Esophagus squamous epithelium (tissue), 5 donors: Measurements from ENCODE around the gene MSN. TPM values are rescaled to one million over a fixed set of nuclear protein-coding genes. Genes with fewer than 3 reads are reported as not detected.

Source experiments
- DNase-seq: peaks from one replicate; lab custom pipeline; 2025; lab: John Stamatoyannopoulos, UW
- H3K27ac ChIP-seq, 4 donors: fragments of 200-600 bp; sonication (generic); one replicate each; pipeline ENCODE4 v1.5.1; 2016 to 2019; ENCODE audit warnings: mild to moderate bottlenecking in 1 of 4
- H3K27me3 ChIP-seq, 4 donors: fragments of 200-600 bp; sonication (generic); 1 replicate in 3 of 4; 2 replicates in 1 of 4; pipeline versions ENCODE4 v1.5.1 to v1.6.0; 2017 to 2021; ENCODE audit warnings: antibody characterized with exemption in 1 of 4
- H3K36me3 ChIP-seq, 3 donors: fragments of 200-600 bp; sonication (generic); one replicate each; pipeline ENCODE4 v1.5.1; 2016 to 2019
- H3K4me1 ChIP-seq, 3 donors: fragments of 200-600 bp; sonication (generic); one replicate each; pipeline ENCODE4 v1.5.1; 2017 to 2019
- H3K4me3 ChIP-seq, 4 donors: fragments of 200-600 bp; sonication (generic); 1 replicate in 3 of 4; 2 replicates in 1 of 4; pipeline ENCODE4 v1.5.1; 2016 to 2019; ENCODE audit warnings: mild to moderate bottlenecking in 2 of 4, moderate library complexity in 1 of 4
- H3K9me3 ChIP-seq, 3 donors: fragments of 200-600 bp; sonication (generic); one replicate each; pipeline ENCODE4 v1.5.1; 2016 to 2019
- POLR2A ChIP-seq, 4 donors: fragments of 450-650 bp; IDR thresholded peaks; one replicate each; pipeline ENCODE4 v1.6.1; 2017; ENCODE audit warnings: antibody characterized with exemption in 4 of 4, mild to moderate bottlenecking in 4 of 4, moderate library complexity in 3 of 4
- WGBS, 2 donors: methylation state at CpG; one replicate each; pipeline ENCODE4 v1.1.5; 2018; 5-methylcytosine and 5-hydroxymethylcytosine counted together
- intact Hi-C: fragments of 100-400 bp; cut with DNase I; formaldehyde crosslinking; loops from one replicate; pipeline ENCODE4 v1.15.0; 2022
- total RNA-seq, 4 donors: library from RNA; depleted of rRNA; stranded (reverse); fragments of >200 nt; gene quantifications; one replicate each; pipeline ENCODE4 v1.1.0, GENCODE V29; 2016
- TF ChIP-seq, protein P1 (sequence below), 6 experiments: fragments of 450-650 bp in 4 of 6; fragments of 200-600 bp in 2 of 6; sonication (generic) in 2 of 6; IDR thresholded peaks; one replicate each; pipeline ENCODE4 v1.5.1; 2016 to 2019; ENCODE audit warnings: antibody characterized with exemption in 6 of 6, mild to moderate bottlenecking in 4 of 6, moderate library complexity in 4 of 6
- donor health status: DM: yes; HTN: yes; CAD: no.

Gene MSN
- total RNA-seq, 4 donors from 2014 or later: 62.4 to 158 (median 133) TPM

DNA sequence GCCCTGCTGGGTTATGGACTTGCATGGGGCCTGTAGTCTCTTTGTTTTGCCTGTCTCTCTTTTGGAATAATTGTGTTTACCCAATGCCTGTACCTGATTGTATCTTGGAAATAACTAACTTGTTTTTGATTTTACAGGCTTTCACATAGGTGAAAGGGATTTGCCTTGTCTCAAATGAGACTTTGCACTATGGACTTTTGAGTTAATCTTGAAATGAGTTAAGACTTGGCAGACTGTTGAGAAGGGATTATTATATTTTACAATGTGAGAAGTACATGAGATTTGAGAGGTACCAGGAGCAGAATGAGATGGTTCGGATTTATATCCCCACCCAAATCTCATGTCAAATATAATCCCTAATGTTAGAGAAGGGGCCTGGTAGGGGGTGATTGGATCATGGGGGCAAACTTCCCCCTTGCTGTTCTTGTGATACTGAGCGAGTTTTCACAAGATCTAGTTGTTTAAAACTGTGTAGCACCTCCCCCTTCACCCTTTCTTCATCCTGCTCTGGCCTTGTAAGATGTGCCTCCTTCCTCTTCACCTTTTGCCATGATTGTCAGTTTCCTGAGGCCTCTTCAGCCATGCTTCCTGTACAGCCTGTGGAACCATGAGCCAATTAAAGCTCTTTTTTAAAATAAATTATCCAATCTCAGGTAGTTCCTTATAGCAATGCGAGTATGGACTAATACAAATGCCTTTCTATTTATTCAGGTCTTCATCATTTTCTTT, 102.3 kb downstream of the MSN start:
- WGBS, 2 donors: 72 to 74% methylated on average over 3 of the region's 3 CpGs
- H3K4me1 ChIP-seq: no peaks in the 10 kb centered on the region
- TF ChIP-seq, protein P1, sequence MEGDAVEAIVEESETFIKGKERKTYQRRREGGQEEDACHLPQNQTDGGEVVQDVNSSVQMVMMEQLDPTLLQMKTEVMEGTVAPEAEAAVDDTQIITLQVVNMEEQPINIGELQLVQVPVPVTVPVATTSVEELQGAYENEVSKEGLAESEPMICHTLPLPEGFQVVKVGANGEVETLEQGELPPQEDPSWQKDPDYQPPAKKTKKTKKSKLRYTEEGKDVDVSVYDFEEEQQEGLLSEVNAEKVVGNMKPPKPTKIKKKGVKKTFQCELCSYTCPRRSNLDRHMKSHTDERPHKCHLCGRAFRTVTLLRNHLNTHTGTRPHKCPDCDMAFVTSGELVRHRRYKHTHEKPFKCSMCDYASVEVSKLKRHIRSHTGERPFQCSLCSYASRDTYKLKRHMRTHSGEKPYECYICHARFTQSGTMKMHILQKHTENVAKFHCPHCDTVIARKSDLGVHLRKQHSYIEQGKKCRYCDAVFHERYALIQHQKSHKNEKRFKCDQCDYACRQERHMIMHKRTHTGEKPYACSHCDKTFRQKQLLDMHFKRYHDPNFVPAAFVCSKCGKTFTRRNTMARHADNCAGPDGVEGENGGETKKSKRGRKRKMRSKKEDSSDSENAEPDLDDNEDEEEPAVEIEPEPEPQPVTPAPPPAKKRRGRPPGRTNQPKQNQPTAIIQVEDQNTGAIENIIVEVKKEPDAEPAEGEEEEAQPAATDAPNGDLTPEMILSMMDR (IDR thresholded peaks at IDR 0.05): no peak
- TF ChIP-seq POLR2A (IDR thresholded peaks at IDR 0.05): no peak
- H3K9me3 ChIP-seq: no peaks in the 10 kb centered on the region
- no peak overlapping the region for H3K4me3 ChIP-seq
- H3K27ac ChIP-seq: no peak overlapping the region
- intact Hi-C loops: no loop called here
- no peak for DNase-seq
- no peaks in the 10 kb centered on the region for H3K36me3 ChIP-seq
- no peaks in the 10 kb centered on the region for H3K27me3 ChIP-seq

DNA sequence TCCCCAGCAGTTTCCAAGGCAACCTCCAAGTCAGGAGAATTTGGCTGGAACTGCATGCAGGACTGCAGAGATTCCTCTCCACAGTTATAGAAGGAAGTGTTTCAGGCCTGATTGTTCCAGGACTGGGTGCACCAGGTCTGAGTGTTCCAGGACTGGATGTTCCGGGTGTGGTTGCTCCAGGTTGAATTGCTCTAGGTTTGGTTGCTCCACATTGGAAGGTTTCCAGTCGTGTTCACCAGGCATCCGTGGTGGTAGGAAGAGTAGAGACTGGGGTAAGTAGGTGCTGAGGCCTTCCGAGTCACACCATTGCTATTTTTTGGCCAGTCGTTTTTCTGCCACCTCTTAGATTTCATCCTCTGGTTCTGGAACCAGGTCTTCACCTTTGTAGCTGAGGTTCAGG, 105.4 kb downstream of the MSN start:
- Histone ChIP-seq H3K9me3 (no peaks in the 10 kb centered on the region), H3K27ac (peak overlapping the region in 1 of 4 donors; percentile 48), H3K36me3 (no peaks in the 10 kb centered on the region), H3K4me1 (no peaks in the 10 kb centered on the region), H3K27me3 (no peaks in the 10 kb centered on the region), H3K4me3 (no peak overlapping the region)
- intact Hi-C loops: no loop called here
- DNase-seq: no peak
- 70% methylated on average over 4 of the region's 5 CpGs; no CpG with 5 or more reads in 1 of the 2 donors for WGBS, 2 donors
- no peak for TF ChIP-seq POLR2A (IDR thresholded peaks at IDR 0.05)
- TF ChIP-seq, protein P1 (IDR thresholded peaks at IDR 0.05): no peak

DNA sequence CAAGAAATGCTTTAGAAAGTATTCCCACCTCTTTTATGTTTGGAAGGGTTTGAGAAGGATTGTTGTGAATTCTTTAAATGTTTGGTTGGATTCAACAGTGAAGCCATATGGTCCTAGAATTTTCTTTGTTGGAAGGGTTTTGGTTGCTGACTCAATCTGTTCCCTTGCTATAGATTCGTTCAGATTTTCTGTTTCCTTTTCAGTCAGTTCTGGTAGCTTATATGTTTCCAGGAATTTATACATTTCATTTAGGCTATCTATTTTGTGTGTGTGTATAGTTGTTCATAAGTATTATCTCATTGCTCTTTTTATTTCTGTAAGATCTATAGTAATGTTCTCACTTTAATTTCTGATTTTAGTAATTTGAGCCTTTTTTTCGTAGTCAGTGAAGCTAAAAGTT, 114.4 kb downstream of the MSN start:
- no peaks in the 10 kb centered on the region for H3K9me3 ChIP-seq
- 63 to 74% methylated on average over 2 of the region's 2 CpGs for WGBS, 2 donors
- no peak for TF ChIP-seq POLR2A (IDR thresholded peaks at IDR 0.05)
- TF ChIP-seq, protein P1 (IDR thresholded peaks at IDR 0.05): no peak
- H3K4me1 ChIP-seq: no peaks in the 10 kb centered on the region
- intact Hi-C loops: no loop called here
- no peak overlapping the region for H3K4me3 ChIP-seq
- H3K36me3 ChIP-seq: no peaks in the 10 kb centered on the region
- H3K27ac ChIP-seq: no peak overlapping the region
- no peaks in the 10 kb centered on the region for H3K27me3 ChIP-seq
- no peak for DNase-seq

DNA sequence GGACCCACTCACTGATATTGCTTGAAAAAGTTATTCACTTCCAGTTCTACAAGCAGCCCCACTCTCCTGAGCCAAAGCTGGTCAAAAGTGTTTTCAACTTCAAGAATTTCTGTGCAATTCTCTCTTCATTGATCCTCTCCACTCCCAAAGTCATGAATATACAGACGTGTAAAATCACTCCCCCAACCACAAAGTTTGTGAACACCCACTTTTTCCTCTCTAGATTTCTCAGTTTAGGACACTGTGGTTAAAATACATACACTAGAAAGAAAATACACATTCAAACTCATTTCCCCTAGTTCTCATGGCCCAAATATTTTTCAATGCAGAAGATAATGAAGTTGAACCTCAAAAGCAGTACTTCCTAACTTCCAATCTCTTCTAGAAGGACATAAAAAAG, 116.3 kb downstream of the MSN start:
- Histone ChIP-seq H3K4me3 (no peak overlapping the region), H3K27ac (no peak overlapping the region), H3K4me1 (no peaks in the 10 kb centered on the region), H3K36me3 (no peaks in the 10 kb centered on the region), H3K9me3 (no peaks in the 10 kb centered on the region), H3K27me3 (no peaks in the 10 kb centered on the region)
- intact Hi-C loops: no loop called here
- WGBS, 2 donors: 48 to 75% methylated on average over 1 of the region's 1 CpG
- DNase-seq: no peak
- no peak for TF ChIP-seq POLR2A (IDR thresholded peaks at IDR 0.05)
- TF ChIP-seq, protein P1 (IDR thresholded peaks at IDR 0.05): no peak

Other genes with a start within 250 kb of the MSN start
- gene LAS1L, start 132.9 kb upstream of the MSN start, total RNA-seq: 10 to 100 TPM; 14.7 to 24.6 (median 22.7) TPM